Panc1 (cell line): Measurements from ENCODE around the gene EPHA6. TPM values are rescaled to one million over a fixed set of nuclear protein-coding genes. Genes with fewer than 3 reads are reported as not detected.

Source experiments
- ATAC-seq: fragments of 200-7000 bp; cut with Tn5 transposase; 2 replicates; pipeline ENCODE4 v1.9.1; 2020; ENCODE audit warnings: mild to moderate bottlenecking, moderate library complexity
- BruUV-seq: library from RNA; stranded (reverse); fragments of 400-500 nt; replicated peaks from 2 replicates; lab custom pipeline; 2021; lab: Mats Ljungman, UMichigan
- CTCF ChIA-PET: fragments of 300-600 bp; sonication (Branson Sonifier 250); formaldehyde crosslinking; loops from one replicate; lab custom pipeline; 2022; ENCODE audit warnings: antibody characterized with exemption; lab: Charles Lee
- POLR2A ChIA-PET: fragments of 300-600 bp; sonication (Branson Sonifier 250); formaldehyde crosslinking; loops from one replicate; lab custom pipeline; 2022; ENCODE audit warnings: antibody characterized with exemption; lab: Charles Lee
- DNase-seq: peaks from one replicate; pipeline ENCODE4 v3.0.0-alpha.2; 2010; ENCODE audit warnings: low read depth, low spot score
- H3K27ac ChIP-seq: 2 replicates; pipeline ENCODE4 v1.5.1; 2011; ENCODE audit warnings: mild to moderate bottlenecking, low read length, inconsistent platforms
- H3K27me3 ChIP-seq: fragments of 200-500 bp; sonication (Bioruptor generic); 2 replicates; pipeline ENCODE4 v1.6.0; 2014; ENCODE audit warnings: low read length, inconsistent platforms; ENCODE audit not compliant: control insufficient read depth, insufficient read depth
- H3K36me3 ChIP-seq: fragments of 200-500 bp; sonication (Bioruptor generic); 2 replicates; pipeline ENCODE4 v1.5.1; 2014; ENCODE audit warnings: inconsistent platforms, mild to moderate bottlenecking, low read length, moderate library complexity; ENCODE audit not compliant: control insufficient read depth, insufficient read depth
- H3K4me1 ChIP-seq: 2 replicates; pipeline ENCODE4 v1.5.1; 2011; ENCODE audit warnings: inconsistent platforms, mild to moderate bottlenecking, low read length, moderate library complexity; ENCODE audit not compliant: control insufficient read depth, insufficient read depth
- H3K4me3 ChIP-seq, 2 experiments: 2 replicates each; pipeline ENCODE4 v1.5.1; 2011 to 2012; ENCODE audit warnings: low read depth in 2 of 2, low read length in 2 of 2, mild to moderate bottlenecking in 2 of 2, inconsistent platforms in 1 of 2, moderate library complexity in 1 of 2
- H3K9me3 ChIP-seq: fragments of 200-500 bp; sonication (Bioruptor generic); 2 replicates; pipeline ENCODE4 v1.5.1; 2014; ENCODE audit warnings: low read depth, mild to moderate bottlenecking, inconsistent platforms, low read length, moderate library complexity; ENCODE audit not compliant: control insufficient read depth, insufficient read depth
- POLR2AphosphoS5 ChIP-seq: IDR thresholded peaks from 2 replicates; pipeline ENCODE4 v1.6.1; 2012; ENCODE audit warnings: mild to moderate bottlenecking, low read depth, low read length, moderate library complexity
- SIN3A ChIP-seq: IDR thresholded peaks from 2 replicates; pipeline ENCODE4 v1.6.1; 2012; ENCODE audit warnings: low read depth, mild to moderate bottlenecking, low read length, moderate library complexity, borderline replicate concordance; ENCODE audit not compliant: insufficient read depth
- TCF7L2 ChIP-seq: IDR thresholded peaks from 2 replicates; pipeline ENCODE4 v1.6.1; 2011; ENCODE audit warnings: mild to moderate bottlenecking, low read depth, low read length, inconsistent platforms
- in situ Hi-C: cut with HindIII; loops from 2 replicates; pipeline ENCODE4 v1.10.0; 2016; ENCODE audit warnings: low sequenced_read_pairs, low pct_unique_long_range_greater_than_20kb
- intact Hi-C: fragments of 100-400 bp; cut with micrococcal nuclease; formaldehyde crosslinking; loops from one replicate; pipeline ENCODE4 v1.10.0; 2022; ENCODE audit not compliant: unreplicated experiment
- total RNA-seq: library from RNA; stranded (reverse); gene quantifications from one replicate; pipeline ENCODE4 v1.2.1, GENCODE V29; 2021; ENCODE audit not compliant: unreplicated experiment
- TF ChIP-seq, protein P1 (sequence below): fragments of 450-650 bp; IDR thresholded peaks from 2 replicates; pipeline ENCODE4 v1.5.1; 2017; ENCODE audit warnings: mild to moderate bottlenecking
- TF ChIP-seq, protein P2 (sequence below), 2 experiments: IDR thresholded peaks; 2 replicates each; pipeline ENCODE4 v1.6.1; 2011 to 2012; ENCODE audit warnings: low read depth in 2 of 2, control low read depth in 1 of 2, low read length in 1 of 2, mild to moderate bottlenecking in 1 of 2, moderate library complexity in 1 of 2; ENCODE audit not compliant: insufficient read depth in 1 of 2

EPHA6 gene
- total RNA-seq, 1 experiment from 2014 or later = 0.57 TPM

DNA sequence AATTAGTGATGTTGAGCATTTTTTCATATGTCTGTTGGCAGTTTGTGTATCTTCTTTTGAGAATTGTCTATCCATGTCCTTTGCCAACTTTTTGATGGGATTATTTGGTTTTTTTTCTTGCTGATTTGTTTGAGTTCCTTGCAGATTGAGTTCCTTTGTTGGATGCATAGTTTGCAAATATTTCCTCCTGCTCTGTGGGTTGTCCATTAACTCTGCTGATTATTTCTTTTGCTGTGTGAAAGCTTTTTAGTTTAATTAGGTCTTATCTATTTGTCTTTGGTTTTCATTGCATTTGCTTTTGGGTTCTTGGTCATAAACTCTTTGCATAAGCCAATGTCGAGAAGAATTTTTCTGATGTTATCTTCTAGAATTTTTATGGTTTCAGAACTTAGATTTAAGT is 414.6 kb downstream of the EPHA6 start:
- H3K27me3 ChIP-seq = no peaks in the 10 kb centered on the region
- H3K4me1 ChIP-seq = no peaks in the 10 kb centered on the region
- intact Hi-C loops = no loop called here
- DNase-seq (no peak), ATAC-seq (no peak)
- CTCF ChIA-PET = no interaction called here
- TF ChIP-seq TCF7L2 (no peak), POLR2AphosphoS5 (no peak), SIN3A (no peak)
- TF ChIP-seq, protein P1, sequence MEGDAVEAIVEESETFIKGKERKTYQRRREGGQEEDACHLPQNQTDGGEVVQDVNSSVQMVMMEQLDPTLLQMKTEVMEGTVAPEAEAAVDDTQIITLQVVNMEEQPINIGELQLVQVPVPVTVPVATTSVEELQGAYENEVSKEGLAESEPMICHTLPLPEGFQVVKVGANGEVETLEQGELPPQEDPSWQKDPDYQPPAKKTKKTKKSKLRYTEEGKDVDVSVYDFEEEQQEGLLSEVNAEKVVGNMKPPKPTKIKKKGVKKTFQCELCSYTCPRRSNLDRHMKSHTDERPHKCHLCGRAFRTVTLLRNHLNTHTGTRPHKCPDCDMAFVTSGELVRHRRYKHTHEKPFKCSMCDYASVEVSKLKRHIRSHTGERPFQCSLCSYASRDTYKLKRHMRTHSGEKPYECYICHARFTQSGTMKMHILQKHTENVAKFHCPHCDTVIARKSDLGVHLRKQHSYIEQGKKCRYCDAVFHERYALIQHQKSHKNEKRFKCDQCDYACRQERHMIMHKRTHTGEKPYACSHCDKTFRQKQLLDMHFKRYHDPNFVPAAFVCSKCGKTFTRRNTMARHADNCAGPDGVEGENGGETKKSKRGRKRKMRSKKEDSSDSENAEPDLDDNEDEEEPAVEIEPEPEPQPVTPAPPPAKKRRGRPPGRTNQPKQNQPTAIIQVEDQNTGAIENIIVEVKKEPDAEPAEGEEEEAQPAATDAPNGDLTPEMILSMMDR = no peak
- TF ChIP-seq, protein P2, sequence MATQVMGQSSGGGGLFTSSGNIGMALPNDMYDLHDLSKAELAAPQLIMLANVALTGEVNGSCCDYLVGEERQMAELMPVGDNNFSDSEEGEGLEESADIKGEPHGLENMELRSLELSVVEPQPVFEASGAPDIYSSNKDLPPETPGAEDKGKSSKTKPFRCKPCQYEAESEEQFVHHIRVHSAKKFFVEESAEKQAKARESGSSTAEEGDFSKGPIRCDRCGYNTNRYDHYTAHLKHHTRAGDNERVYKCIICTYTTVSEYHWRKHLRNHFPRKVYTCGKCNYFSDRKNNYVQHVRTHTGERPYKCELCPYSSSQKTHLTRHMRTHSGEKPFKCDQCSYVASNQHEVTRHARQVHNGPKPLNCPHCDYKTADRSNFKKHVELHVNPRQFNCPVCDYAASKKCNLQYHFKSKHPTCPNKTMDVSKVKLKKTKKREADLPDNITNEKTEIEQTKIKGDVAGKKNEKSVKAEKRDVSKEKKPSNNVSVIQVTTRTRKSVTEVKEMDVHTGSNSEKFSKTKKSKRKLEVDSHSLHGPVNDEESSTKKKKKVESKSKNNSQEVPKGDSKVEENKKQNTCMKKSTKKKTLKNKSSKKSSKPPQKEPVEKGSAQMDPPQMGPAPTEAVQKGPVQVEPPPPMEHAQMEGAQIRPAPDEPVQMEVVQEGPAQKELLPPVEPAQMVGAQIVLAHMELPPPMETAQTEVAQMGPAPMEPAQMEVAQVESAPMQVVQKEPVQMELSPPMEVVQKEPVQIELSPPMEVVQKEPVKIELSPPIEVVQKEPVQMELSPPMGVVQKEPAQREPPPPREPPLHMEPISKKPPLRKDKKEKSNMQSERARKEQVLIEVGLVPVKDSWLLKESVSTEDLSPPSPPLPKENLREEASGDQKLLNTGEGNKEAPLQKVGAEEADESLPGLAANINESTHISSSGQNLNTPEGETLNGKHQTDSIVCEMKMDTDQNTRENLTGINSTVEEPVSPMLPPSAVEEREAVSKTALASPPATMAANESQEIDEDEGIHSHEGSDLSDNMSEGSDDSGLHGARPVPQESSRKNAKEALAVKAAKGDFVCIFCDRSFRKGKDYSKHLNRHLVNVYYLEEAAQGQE (IDR thresholded peaks at IDR 0.05; ENCODE audit: insufficient read depth in 1 of 2, low read depth in 2 of 2, low read length in 1 of 2) = no peak
- no TSS peak for BruUV-seq
- no peaks in the 10 kb centered on the region for H3K9me3 ChIP-seq
- H3K36me3 ChIP-seq = no peaks in the 10 kb centered on the region
- POLR2A ChIA-PET = no interaction called here
- in situ Hi-C loops = no loop called here
- no peak overlapping the region for H3K4me3 ChIP-seq
- no peak overlapping the region for H3K27ac ChIP-seq

DNA sequence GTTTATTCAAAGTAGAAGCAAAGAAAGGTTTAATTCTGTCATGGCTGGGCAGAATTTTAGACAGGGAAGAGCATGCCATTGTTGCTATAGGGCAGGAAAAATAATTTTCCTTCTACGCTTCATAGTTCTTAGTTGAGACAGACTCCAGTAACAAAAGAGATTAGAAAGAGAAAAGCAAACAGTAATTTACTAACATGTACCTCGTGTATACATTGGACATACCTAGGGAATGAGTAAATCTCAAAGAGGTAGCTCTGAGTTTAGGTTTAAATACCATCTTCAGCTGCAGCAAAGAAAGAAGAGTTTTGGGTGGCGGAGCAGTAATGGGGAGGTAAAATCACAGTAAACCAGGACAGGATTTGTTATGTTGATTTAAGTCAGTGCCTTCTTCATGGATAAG is 416.1 kb downstream of the EPHA6 start:
- no peaks in the 10 kb centered on the region for H3K27me3 ChIP-seq
- POLR2A ChIA-PET = no interaction called here
- intact Hi-C loops (no loop called here), in situ Hi-C loops (no loop called here)
- no TSS peak for BruUV-seq
- CTCF ChIA-PET = no interaction called here
- H3K4me1 ChIP-seq = no peaks in the 10 kb centered on the region
- DNase-seq = no peak
- no peak overlapping the region for H3K4me3 ChIP-seq
- no peaks in the 10 kb centered on the region for H3K9me3 ChIP-seq
- H3K36me3 ChIP-seq = no peaks in the 10 kb centered on the region
- TF ChIP-seq, protein P2 (IDR thresholded peaks at IDR 0.05; ENCODE audit: insufficient read depth in 1 of 2, low read depth in 2 of 2, low read length in 1 of 2) = no peak
- TF ChIP-seq TCF7L2 = no peak
- TF ChIP-seq SIN3A = no peak
- TF ChIP-seq, protein P1 = no peak
- no peak for TF ChIP-seq POLR2AphosphoS5
- H3K27ac ChIP-seq = no peak overlapping the region
- no peak for ATAC-seq
